GM21390 (cell line): ENCODE data around the gene CAMTA1.

Source experiments
- ATAC-seq: cut with Tn5 transposase; IDR thresholded peaks from one replicate; pipeline ENCODE4 v1.9.1; 2021; ENCODE audit not compliant: unreplicated experiment

CAMTA1 gene

GRCh38 chr1:7518411-7518810 is 733.2 kb downstream of the CAMTA1 start:
- no peak for ATAC-seq

GRCh38 chr1:7519181-7519860 is 734.1 kb downstream of the CAMTA1 start:
- ATAC-seq, result no peak

GRCh38 chr1:7519861-7520395 is 734.7 kb downstream of the CAMTA1 start:
- no peak for ATAC-seq

- ATAC-seq, result no peak
Measured at GRCh38 chr1:7520496-7520895, 735.2 kb downstream of the CAMTA1 start.

- no peak for ATAC-seq
Measured at GRCh38 chr1:7524341-7525337, 739.4 kb downstream of the CAMTA1 start.

GRCh38 chr1:7525338-7526063 is 740.2 kb downstream of the CAMTA1 start:
- ATAC-seq, result no peak

- no peak for ATAC-seq
Measured at GRCh38 chr1:7526196-7526866, 741.1 kb downstream of the CAMTA1 start.

GRCh38 chr1:7526867-7527732 is 741.8 kb downstream of the CAMTA1 start:
- ATAC-seq, result no peak

- ATAC-seq, result no peak
Measured at GRCh38 chr1:7527733-7528045, 742.4 kb downstream of the CAMTA1 start.

GRCh38 chr1:7528386-7529198 is 743.3 kb downstream of the CAMTA1 start:
- ATAC-seq, result no peak

GRCh38 chr1:7529917-7530316 is 744.7 kb downstream of the CAMTA1 start:
- ATAC-seq, result no peak

- ATAC-seq, result no peak
Measured at GRCh38 chr1:7531562-7532340, 746.5 kb downstream of the CAMTA1 start.

- no peak for ATAC-seq
Measured at GRCh38 chr1:7533006-7533405, 747.8 kb downstream of the CAMTA1 start.

- no peak for ATAC-seq
Measured at GRCh38 chr1:7534061-7534825, 749.0 kb downstream of the CAMTA1 start.

GRCh38 chr1:7535016-7535415 is 749.8 kb downstream of the CAMTA1 start:
- ATAC-seq, result no peak

GRCh38 chr1:7535934-7536878 is 751.0 kb downstream of the CAMTA1 start:
- ATAC-seq, result no peak
